Osteoblast (primary cell): Measurements from ENCODE around the gene RFTN1. TPM values are rescaled to one million over a fixed set of nuclear protein-coding genes. Genes with fewer than 3 reads are reported as not detected.

ENCODE experiments used
- DNase-seq: peaks from one replicate; pipeline ENCODE4 v3.0.0; 2011; ENCODE audit warnings: low spot score, mixed read lengths; ENCODE audit not compliant: insufficient read length; ENCODE audit errors: missing footprints
- H2AFZ ChIP-seq: 2 replicates; pipeline ENCODE4 v1.6.0; 2011; ENCODE audit warnings: mild to moderate bottlenecking, low read length
- H3K27ac ChIP-seq: 2 replicates; pipeline ENCODE4 v1.5.1; 2011; ENCODE audit warnings: mild to moderate bottlenecking, low read depth, low read length, moderate library complexity
- H3K27me3 ChIP-seq: 2 replicates; pipeline ENCODE4 v1.6.0; 2012; ENCODE audit warnings: mild to moderate bottlenecking, control low read depth, inconsistent platforms, low read length, moderate library complexity; ENCODE audit not compliant: insufficient read depth
- H3K36me3 ChIP-seq: 2 replicates; pipeline ENCODE4 v1.5.1; 2011; ENCODE audit warnings: mild to moderate bottlenecking, low read length, control low read depth, moderate library complexity; ENCODE audit not compliant: insufficient read depth
- H3K4me1 ChIP-seq: 2 replicates; pipeline ENCODE4 v1.5.1; 2011; ENCODE audit warnings: mild to moderate bottlenecking, low read length, control low read depth, moderate library complexity; ENCODE audit not compliant: insufficient read depth
- H3K4me2 ChIP-seq: 2 replicates; pipeline ENCODE4 v1.6.0; 2011; ENCODE audit warnings: mild to moderate bottlenecking, low read length; ENCODE audit not compliant: insufficient read depth
- H3K4me3 ChIP-seq: fragments of 200-600 bp; sonication (generic); 3 replicates; pipeline ENCODE4 v1.5.1; 2012; ENCODE audit warnings: mild to moderate bottlenecking, low read length, inconsistent platforms; ENCODE audit not compliant: insufficient read depth
- H3K79me2 ChIP-seq: 2 replicates; pipeline ENCODE4 v1.6.0; 2012; ENCODE audit warnings: mild to moderate bottlenecking, low read length, control low read depth, inconsistent platforms; ENCODE audit not compliant: insufficient read depth
- H3K9me3 ChIP-seq: 2 replicates; pipeline ENCODE4 v1.5.1; 2011; ENCODE audit warnings: low read depth, low read length, control low read depth
- H4K20me1 ChIP-seq: 2 replicates; pipeline ENCODE4 v1.6.0; 2012; ENCODE audit warnings: mild to moderate bottlenecking, low read length, control low read depth; ENCODE audit not compliant: insufficient read depth
- CTCF ChIP-seq: IDR thresholded peaks from 2 replicates; pipeline ENCODE4 v1.5.1; 2011; ENCODE audit warnings: mild to moderate bottlenecking, low read depth, low read length, moderate library complexity; ENCODE audit errors: extremely low read depth
- total RNA-seq: library from RNA; depleted of rRNA; stranded (reverse); fragments of >200 nt; gene quantifications from 2 replicates; pipeline ENCODE4 v1.2.3, GENCODE V29; 2012

Gene RFTN1
- total RNA-seq, 1 donor: 99.2 TPM

- H3K4me3 ChIP-seq: no peak overlapping the region
- no peak for DNase-seq
- H3K4me2 ChIP-seq: no peak overlapping the region
- H3K27me3 ChIP-seq: no peaks in the 10 kb centered on the region
- peaks cover 80% of the 10 kb centered on the region for H3K4me1 ChIP-seq
- peaks cover 9% of the 10 kb centered on the region for H4K20me1 ChIP-seq
- H3K36me3 ChIP-seq: peaks cover 7% of the 10 kb centered on the region
- H3K9me3 ChIP-seq: no peaks in the 10 kb centered on the region
- no peak overlapping the region for H2AFZ ChIP-seq
- H3K79me2 ChIP-seq: peaks cover 53% of the 10 kb centered on the region
- H3K27ac ChIP-seq: peak overlapping the region; percentile 76
- TF ChIP-seq CTCF: no peak
Observed at GRCh38 chr3:16478516-16478915, 35.0 kb downstream of the RFTN1 start.

- Histone ChIP-seq H2AFZ (no peak overlapping the region), H3K27me3 (no peaks in the 10 kb centered on the region), H3K79me2 (peaks cover 50% of the 10 kb centered on the region), H3K9me3 (no peaks in the 10 kb centered on the region), H3K27ac (peak overlapping the region; percentile 76), H3K4me3 (no peak overlapping the region), H3K4me2 (peak overlapping the region; percentile 29), H3K36me3 (peaks cover 8% of the 10 kb centered on the region), H4K20me1 (peaks cover 9% of the 10 kb centered on the region), H3K4me1 (peaks cover 80% of the 10 kb centered on the region)
- no peak for DNase-seq
- no peak for TF ChIP-seq CTCF
Observed at GRCh38 chr3:16477521-16477920, 36.0 kb downstream of the RFTN1 start.

- peaks cover 12% of the 10 kb centered on the region for H3K36me3 ChIP-seq
- peaks cover 76% of the 10 kb centered on the region for H3K4me1 ChIP-seq
- no peaks in the 10 kb centered on the region for H3K27me3 ChIP-seq
- H4K20me1 ChIP-seq: peaks cover 9% of the 10 kb centered on the region
- peak overlapping the region; percentile 29 for H3K4me2 ChIP-seq
- no peaks in the 10 kb centered on the region for H3K9me3 ChIP-seq
- H3K27ac ChIP-seq: peak overlapping the region; percentile 76
- no peak overlapping the region for H3K4me3 ChIP-seq
- TF ChIP-seq CTCF: no peak
- no peak overlapping the region for H2AFZ ChIP-seq
- DNase-seq: no peak
- H3K79me2 ChIP-seq: peaks cover 46% of the 10 kb centered on the region
Observed at GRCh38 chr3:16477056-16477455, 36.4 kb downstream of the RFTN1 start.

GRCh38 chr3:16476636-16477035, 36.9 kb downstream of the RFTN1 start:
- DNase-seq: no peak
- H3K27ac ChIP-seq: peak overlapping the region; percentile 76
- H3K4me3 ChIP-seq: no peak overlapping the region
- peaks cover 6% of the 10 kb centered on the region for H4K20me1 ChIP-seq
- H3K4me1 ChIP-seq: peaks cover 72% of the 10 kb centered on the region
- H3K27me3 ChIP-seq: no peaks in the 10 kb centered on the region
- peaks cover 12% of the 10 kb centered on the region for H3K36me3 ChIP-seq
- H3K79me2 ChIP-seq: peaks cover 42% of the 10 kb centered on the region
- H3K9me3 ChIP-seq: no peaks in the 10 kb centered on the region
- no peak for TF ChIP-seq CTCF
- no peak overlapping the region for H2AFZ ChIP-seq
- H3K4me2 ChIP-seq: peak overlapping the region; percentile 29
